SK-N-DZ (cell line): ENCODE results near the gene NEK9.
"Not testable (repeated sequence)": the region's sequence is repeated elsewhere in the genome, so short reads cannot be mapped to it uniquely, and the experiment has no call there.

Source experiments
- DNase-seq: peaks from one replicate; pipeline ENCODE4 v3.0.0-alpha.2; 2015; ENCODE audit warnings: low spot score

Gene NEK9

DNA sequence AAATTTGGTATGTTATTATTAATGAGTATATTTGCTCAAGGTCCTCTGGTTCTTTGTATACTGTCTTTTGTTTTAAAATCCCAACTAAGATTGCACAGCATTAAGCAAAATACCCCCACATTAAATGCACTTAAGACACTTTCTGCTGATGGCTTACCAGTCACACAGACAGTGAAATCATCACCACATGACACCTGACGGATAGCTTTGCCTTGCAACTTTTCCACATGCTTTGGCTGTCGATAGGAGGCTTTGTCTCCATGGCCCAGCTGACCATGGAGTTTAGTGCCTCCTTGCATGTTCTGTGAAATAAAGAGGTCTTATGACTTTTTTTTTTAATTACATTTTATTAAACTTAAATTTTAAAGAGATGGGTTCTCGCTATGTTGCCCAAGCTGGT lies 19.7 kb downstream of the NEK9 start:
- DNase-seq = no peak

DNA sequence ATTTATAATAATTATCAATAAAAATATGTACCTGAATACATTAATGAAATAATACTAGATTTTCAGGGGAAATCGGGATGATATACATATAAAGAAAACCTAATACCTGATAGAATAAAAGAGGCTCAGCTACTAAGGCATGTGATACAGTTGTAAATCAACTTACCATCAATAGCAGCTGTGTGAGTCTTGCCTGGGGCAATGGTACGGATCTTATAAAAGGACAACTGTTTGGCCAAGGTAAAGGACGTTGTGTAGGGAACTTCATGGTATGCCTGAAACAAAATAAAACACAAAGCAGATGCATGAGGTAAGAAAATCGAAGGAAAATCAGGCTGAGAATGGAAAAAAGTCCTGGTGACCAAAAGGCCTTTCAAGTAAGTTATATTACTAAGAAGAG lies 25.4 kb downstream of the NEK9 start:
- DNase-seq = no peak

- no peak for DNase-seq
Observed at GRCh38 chr14:75098682-75099081, 28.2 kb downstream of the NEK9 start.

DNA sequence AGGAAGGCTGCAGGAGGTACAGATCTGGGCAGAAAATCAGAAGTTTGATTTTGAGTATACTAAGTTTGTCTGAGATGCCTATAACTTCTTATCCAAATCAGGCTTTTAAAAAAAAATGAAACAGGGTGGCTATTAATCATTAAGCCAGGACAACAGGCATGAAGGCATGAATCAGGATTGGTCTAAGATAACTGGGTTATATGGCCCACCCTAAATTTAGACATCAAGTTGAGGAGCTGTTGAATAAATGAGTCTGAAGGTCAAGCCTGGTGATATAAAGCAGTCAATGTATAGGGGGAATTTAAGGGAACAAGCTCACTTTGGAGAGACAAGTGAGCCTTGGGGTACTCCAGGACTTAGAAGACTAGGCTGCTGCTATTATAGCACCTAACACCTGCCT lies 28.6 kb downstream of the NEK9 start:
- no peak for DNase-seq

DNA sequence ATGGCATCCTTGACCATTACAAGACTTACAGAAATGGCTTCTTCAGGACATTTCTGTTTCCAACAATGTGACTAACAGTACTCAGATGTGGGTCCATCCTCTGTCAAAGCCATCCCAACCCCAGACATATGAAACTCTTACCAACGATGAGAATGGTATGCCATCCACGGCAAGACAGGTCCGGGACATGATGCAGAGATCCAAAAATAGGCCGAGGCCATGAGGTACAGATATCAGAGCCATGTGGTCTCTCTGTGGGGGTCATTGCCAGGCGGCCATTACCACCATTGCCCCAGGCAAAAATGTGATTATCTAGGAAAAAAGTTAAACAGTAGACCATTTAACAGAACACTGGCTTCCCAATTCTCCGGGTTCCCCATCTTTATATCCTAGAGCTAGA lies 29.9 kb downstream of the NEK9 start:
- DNase-seq = no peak

DNA sequence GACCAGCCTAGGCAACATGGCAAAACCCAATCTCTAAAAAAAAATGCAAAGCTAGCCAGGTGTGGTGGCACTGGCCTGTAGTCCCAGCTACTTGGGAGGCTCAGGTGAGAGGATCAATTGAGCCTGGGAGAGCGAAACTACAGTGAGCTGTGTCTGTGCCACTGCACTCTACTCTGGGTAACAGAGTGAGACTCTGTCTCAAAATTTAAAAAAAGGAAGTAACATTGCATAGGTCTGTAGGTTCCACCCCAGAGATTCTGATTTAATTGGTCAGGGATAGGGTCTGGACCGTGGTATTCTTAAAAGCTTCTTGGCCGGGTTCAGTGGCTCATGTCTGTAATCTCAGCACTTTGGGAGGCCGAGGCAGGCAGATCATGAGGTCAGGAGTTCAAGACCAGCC lies 31.2 kb downstream of the NEK9 start:
- no peak for DNase-seq

GRCh38 chr14:75094896-75095295 lies 32.0 kb downstream of the NEK9 start:
- no peak for DNase-seq

DNA sequence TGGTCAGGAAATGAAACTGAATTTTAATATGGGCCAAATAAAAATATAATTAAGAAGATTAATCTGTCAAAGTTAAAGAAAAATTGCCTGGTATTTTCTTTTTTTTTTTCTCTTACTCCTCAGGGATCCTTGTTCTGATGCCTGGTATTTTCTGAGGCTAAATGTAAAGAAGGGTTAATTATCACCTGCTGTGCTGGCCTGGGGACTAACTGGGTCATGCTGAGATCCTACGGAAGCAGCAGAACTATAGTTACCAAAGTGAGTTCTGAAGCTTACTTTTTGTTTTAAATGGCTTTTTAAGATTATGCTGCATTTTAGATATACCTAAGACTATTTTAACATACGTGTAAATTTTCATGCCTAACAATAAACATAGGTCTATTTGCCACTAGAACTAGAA lies 34.1 kb downstream of the NEK9 start:
- DNase-seq = no peak

GRCh38 chr14:75091251-75091650 lies 35.6 kb downstream of the NEK9 start:
- no peak for DNase-seq

GRCh38 chr14:75090353-75090752 lies 36.5 kb downstream of the NEK9 start:
- DNase-seq = no peak

- peak; percentile 49 for DNase-seq
Observed at GRCh38 chr14:75088566-75089373, 38.1 kb downstream of the NEK9 start.

DNA sequence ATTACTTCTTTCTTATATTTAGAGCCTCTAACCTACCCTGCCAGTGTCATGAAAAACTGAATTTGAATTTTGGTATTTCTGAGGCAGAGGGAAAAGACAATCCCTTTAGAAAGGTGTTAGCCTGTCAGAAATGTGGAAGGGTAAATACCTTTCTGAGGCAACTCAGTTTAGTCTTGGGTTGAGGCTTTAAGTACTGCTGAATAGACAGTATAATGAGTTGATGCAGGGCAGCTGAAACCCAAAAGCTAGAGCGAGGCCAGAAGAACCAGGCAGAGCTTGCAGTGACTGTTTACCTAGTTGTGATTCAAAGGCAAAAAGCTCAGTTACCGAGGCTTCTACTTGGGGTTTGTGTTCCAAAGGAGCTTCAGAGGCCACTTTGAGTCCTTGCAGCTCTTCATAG lies 38.7 kb downstream of the NEK9 start:
- DNase-seq = no peak

DNA sequence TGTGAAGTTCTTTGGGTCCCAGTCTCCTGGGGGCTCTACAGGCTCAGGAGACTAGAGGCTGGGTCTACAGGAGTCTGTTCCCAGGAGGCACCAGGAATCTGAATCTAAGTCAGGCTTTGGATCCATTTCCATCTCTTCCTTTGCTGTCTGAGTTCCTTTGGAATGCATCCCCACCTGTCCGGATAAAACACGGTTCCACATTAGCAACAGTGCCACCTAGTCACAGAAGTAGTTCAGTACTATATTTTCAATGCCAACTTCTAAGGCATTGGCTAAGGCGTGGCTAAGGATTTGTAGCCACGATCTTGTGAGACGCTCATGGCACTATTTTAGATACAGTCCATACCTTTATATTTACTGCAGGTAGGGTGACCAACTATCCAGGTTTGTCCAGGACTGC lies 42.3 kb downstream of the NEK9 start:
- DNase-seq = no peak

DNA sequence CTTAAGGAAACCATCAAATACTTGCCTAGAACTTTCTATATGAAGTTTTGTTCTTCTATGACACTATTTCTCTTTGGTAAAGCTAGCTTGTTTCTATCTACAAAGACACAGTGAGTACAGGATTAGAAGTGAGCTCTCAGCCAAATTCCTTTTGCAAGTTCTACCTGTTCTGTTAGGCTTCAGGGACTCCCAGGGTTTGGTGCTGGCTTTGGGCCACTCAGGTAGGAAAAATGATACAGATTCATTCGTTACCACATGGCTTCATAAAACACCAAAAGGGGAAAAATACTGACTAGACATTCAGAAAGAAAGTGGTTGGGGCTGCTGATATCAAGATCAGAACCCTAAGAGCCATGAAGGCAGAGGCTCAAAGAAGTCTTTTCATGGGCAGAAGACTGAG lies 43.6 kb downstream of the NEK9 start:
- no peak for DNase-seq

DNA sequence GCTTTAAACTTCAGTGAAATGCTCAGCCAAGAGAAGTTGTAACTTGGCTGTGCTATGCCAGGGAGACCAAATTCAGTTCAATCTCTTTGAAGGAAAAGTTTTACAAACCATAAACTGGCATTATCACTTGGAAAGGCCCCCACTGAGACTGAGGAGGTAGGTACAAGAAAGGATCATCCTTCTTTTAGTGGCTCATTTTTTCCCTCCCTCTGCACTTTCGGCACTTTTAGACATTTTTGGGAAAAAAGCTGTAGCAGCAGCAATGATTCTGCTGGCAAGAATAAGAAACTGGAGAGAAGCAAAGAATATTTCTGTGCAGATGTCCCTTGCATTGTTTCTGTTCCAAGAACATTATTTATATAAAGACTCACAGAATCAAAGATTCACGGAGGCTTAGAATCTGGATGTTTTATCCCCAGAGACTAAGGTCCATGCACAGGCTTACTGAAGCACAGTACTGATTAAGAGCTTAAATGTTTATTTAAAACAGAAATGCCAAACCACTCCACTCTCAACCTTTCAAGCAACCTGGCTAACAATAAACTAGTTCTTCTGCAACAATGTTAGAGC lies 45.1 kb downstream of the NEK9 start:
- no peak for DNase-seq

- no peak for DNase-seq
Observed at GRCh38 chr14:75079521-75079920, 47.3 kb downstream of the NEK9 start.

- peak; percentile 52 for DNase-seq
Observed at GRCh38 chr14:75077794-75078193, 49.1 kb downstream of the NEK9 start.

- no peak for DNase-seq
Observed at GRCh38 chr14:75070383-75070782, 56.5 kb downstream of the NEK9 start.

DNA sequence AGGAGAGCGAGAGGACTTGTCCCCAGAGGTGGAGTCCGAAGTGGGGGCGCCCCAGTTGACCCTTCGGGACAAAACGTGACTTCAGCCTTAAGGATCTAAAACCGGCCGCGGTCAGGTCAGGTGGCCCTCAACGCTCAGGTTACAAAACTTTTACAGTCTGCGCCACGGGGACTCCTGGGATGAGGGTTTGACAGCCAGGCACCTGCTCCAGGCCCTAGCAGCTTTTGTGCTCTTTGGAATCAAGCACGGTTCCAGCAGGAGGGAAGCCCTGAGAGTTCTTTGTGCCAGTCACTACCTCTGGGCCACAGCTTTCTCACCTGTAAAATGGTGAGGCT lies 57.1 kb downstream of the NEK9 start:
- DNase-seq = no peak

GRCh38 chr14:75069121-75069810 lies 57.6 kb downstream of the NEK9 start, which contains the start of gene ZC2HC1C:
TSS of gene ZC2HC1C (plus strand) at chr14:75069641. CDS start at chr14:75070574, 933 bp downstream.
- peak; percentile 88 for DNase-seq

GRCh38 chr14:75068294-75069120 lies 58.3 kb downstream of the NEK9 start:
- DNase-seq = no peak

DNA sequence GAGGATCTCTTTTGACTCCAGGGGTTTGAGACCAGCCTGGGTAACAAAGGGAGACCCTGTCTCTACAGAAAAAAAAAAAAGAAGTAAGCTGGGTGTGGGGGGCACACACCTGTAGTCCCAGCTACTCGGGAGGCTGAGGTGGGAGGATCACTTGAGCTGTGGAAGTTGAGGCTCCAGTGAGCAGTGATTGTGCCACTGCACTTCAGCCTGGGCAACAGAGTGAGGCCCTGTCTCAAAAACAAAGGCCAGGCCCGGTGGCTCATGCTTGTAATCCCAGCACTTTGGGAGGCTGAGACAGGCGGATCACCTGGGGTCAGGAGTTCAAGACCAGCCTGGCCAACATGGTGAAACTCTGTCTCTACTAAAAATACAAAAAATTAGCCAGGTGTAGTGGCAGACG lies 59.1 kb downstream of the NEK9 start:
- DNase-seq = not testable (repeated sequence)
